Measurements from ENCODE around the gene AFDN.
"Not testable (repeated sequence)": the region's sequence is repeated elsewhere in the genome, so short reads cannot be mapped to it uniquely, and the experiment has no call there.

AFDN gene

GRCh38 chr6:168000198-168001028 lies 173.7 kb downstream of the AFDN start:
- DNase-seq (ENCODE audit: low read depth): no peak

GRCh38 chr6:168001029-168001332 lies 174.3 kb downstream of the AFDN start:
- no peak for DNase-seq (ENCODE audit: low read depth)

DNA sequence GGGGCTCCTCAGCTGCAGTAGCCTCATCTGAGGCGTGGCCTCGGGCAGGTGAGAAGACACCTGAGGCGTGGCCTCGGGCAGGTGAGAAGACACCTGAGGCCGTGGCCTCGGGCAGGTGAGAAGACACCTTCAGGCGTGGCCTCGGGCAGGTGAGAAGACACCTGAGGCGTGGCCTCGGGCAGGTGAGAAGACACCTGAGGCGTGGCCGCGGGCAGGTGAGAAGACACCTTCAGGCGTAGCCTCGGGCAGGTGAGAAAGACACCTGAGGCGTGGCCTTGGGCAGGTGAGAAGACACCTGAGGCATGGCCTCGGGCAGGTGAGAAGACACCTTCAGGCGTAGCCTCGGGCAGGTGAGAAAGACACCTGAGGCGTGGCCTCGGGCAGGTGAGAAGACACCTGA lies 174.8 kb downstream of the AFDN start:
- DNase-seq (ENCODE audit: low read depth): not testable (repeated sequence)

DNA sequence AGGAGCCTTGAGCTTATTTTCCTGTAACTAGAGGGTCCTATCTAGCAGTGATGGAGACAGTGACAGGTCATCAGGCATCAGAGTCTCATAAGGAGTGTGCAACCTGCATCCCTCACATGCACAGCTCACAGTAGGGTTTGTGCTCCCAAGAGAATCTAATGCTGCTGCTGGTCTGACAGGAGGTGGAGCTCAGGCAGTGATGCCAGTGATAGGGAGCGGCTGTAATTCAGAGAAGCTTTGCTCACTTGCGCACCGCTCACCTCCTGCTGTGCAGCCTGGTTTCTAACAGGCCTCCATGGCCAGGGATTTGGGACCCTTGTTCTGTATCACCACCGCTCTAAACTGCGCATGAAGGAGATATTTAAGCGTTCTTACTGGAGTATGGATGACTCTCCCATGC lies 176.1 kb downstream of the AFDN start:
- DNase-seq (ENCODE audit: low read depth): no peak

GRCh38 chr6:168004023-168004422 lies 177.3 kb downstream of the AFDN start:
- DNase-seq (ENCODE audit: low read depth): no peak

DNA sequence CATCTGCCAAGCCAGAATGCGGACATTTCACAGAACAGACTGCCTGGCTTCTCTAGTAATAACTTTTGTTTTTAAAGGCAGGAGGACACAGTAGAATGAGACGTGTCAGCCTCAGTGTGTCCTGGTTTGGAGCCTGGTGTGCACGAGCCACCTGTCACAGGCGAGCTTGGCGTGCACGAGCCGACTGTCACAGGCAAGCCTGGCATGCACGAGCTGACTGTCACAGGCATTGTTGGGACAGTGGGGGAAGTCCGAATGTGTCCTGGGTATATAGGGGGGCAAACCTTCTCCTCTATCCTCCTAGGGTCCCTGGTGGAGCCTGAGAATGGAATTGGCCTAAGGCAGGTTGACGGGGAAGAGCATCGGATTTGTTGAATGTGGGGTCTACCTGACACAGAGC lies 178.2 kb downstream of the AFDN start:
- no peak for DNase-seq (ENCODE audit: low read depth)

DNA sequence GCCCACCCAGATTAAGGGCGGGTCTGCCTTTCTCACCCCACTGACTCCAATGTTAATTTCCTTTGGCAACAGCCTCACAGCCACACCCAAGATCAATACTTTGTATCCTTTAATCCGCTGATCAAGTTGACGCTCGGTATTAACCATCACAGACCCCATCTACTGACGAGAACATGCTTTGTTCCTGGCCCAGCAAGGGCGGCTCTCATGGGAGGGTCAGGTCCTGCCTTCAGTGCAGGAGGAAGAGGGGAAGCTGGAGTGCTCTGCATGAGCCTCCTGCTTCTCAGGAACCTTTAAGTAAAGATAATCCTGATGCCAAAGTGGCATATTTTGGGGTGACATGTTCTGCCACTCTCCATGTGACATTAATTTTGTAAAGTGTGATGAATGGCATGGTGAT lies 179.1 kb downstream of the AFDN start:
- DNase-seq (ENCODE audit: low read depth): no peak

GRCh38 chr6:168007592-168008338 lies 181.1 kb downstream of the AFDN start:
- no peak for DNase-seq (ENCODE audit: low read depth)

DNA sequence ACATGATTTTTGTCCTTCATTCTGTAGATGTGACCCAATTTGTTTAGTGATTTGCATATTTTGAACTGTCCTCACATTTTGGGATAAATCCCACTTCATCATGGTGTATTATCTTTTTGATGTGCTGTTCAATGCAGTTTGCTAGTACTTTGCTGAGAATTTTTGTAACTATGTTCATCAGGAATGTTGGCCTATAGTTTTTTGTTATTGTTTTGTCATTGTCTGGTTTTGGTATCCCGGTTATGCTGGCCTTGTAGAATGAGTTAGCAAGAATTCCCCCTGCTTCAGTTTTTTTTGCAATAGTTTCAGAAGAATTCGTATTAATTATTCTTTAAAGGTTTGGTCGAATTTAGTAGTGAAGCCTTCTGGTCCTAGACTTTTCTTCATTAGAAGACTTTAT lies 182.6 kb downstream of the AFDN start:
- DNase-seq (ENCODE audit: low read depth): no peak

DNA sequence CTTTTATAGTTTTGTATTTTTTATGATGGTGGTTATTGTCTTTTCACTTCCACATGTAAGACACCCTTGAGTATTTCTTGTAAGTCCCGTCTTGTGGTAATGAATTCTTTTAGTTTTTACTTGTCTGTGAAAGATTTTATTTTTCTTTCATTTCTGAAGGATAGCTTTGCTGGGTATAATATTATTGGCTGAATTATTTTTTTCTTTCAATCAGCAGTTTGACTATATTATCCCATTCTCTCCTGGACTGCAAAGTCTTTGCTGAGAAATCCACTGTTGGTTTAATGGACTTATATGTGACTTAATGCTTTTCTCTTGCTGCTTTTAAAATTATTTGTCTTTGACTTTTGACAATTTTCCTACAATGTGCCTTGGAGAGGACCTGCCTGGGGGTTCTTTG lies 184.6 kb downstream of the AFDN start:
- no peak for DNase-seq (ENCODE audit: low read depth)

- DNase-seq (ENCODE audit: low read depth): no peak
Observed at GRCh38 chr6:168012431-168013249, 185.9 kb downstream of the AFDN start.

DNA sequence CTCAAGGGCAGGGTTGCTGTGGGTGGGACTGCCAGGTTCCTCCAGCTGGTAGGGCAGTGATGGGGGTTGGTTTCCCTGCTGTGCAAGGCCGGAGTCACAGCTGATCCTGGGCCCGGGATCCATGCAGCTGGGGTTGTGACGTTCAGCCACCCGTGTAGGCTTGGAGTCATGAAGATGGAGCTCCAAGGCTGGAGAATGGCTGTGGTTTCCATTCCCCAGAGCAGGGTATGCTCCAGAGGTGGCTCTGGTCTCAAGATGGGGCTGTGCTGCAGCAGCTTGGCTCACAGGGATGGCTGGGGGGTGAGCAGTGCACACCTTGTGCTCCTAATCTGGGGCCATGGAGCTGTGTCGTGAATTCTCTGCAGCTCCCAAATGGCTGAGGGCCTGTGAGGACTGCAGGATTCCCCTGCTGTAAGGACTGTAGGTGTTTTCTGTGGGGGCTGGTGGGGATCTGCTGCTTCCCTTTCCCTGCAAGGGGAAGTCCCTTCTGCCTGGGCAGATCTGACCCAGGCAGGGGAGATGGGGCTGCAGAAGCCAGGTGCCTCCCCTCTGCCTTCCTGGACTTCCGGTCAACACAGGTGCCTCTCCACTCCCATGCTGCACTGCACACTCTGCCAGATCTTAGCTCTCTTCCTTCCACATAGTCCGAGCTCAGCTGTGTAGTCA lies 186.7 kb downstream of the AFDN start:
- no peak for DNase-seq (ENCODE audit: low read depth)

DNA sequence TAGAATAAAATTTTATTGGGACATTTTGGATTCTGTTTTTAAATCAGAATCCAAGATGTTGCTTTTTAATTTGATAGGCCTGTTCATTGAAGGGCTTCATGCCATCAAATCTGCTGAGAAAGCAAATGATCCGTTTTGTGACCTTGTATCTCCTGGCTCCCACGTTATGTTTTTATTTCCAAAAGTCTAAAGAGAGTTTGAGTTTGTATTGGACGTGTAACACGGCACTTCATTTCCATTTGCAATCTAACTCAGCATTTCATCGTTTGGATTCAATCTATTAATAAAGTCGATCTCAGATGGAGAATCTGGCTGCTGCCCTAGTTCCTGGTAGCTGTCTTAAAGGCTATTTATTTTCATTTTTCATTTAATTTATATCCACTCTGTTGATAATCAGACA lies 187.7 kb downstream of the AFDN start:
- no peak for DNase-seq (ENCODE audit: low read depth)

DNA sequence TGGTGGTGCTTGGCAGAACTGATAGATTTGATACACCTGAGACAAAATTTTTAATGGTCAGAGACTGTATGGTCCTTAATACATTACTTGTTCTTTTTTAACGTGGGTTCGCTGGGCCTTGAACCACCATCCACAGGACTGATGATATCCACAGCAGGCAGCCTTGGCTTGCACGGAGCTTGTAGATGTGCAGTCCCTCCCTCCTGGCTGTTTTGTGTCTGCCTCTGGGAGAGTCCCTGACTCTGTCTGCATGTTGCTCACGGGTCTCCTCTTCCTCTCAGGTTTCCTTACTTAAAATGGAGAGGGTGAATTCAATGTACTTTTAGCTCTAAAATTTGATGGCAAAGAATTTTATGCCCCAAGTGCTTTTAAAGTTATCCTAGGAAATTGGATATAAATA lies 188.3 kb downstream of the AFDN start:
- no peak for DNase-seq (ENCODE audit: low read depth)

GRCh38 chr6:168015482-168016175 lies 188.9 kb downstream of the AFDN start:
- DNase-seq (ENCODE audit: low read depth): no peak

DNA sequence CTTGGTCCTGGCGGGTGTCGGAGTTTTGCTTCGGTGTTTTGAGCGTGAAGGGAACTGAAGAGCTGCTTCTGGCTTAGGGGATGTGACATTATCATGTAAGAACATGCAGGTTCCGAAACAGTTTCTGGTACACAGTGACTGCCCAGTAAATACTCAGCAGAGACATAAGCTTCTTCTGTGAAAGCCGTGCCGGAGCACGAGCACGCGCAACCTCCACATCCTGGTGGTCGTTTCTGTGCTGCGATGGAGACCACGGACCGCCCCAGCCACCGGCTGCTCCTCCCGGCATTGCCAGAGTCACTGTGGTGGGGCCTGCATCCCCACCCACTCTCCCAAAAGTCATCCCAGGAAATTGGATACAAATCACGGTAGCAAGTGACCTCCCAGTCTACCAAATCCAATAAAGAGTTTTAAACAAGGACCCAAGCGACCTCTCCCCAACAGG lies 189.5 kb downstream of the AFDN start:
- no peak for DNase-seq (ENCODE audit: low read depth)

- no peak for DNase-seq (ENCODE audit: low read depth)
Observed at GRCh38 chr6:168016721-168017525, 190.2 kb downstream of the AFDN start.

- no peak for DNase-seq (ENCODE audit: low read depth)
Observed at GRCh38 chr6:168017629-168018028, 190.9 kb downstream of the AFDN start.

GRCh38 chr6:168018664-168019063 lies 192.0 kb downstream of the AFDN start:
- no peak for DNase-seq (ENCODE audit: low read depth)

DNA sequence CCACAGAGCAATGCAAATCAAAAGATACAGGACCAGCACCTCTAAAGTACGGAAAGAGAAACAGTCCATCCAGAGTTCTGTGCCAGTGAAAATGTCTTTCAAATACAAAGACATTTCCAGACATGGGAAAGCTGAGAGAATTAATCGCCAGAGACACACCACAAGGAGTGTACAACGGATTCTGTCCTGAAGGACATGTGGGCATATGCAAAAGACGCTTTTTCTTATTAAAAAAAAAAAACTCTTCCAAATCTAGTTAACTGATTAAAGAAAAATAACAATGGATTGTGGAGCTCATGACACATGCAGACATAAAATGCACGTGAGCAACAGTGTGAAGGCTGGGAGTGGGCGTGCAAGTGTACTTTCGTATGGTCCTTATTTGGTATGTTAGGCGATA lies 193.5 kb downstream of the AFDN start:
- no peak for DNase-seq (ENCODE audit: low read depth)

DNA sequence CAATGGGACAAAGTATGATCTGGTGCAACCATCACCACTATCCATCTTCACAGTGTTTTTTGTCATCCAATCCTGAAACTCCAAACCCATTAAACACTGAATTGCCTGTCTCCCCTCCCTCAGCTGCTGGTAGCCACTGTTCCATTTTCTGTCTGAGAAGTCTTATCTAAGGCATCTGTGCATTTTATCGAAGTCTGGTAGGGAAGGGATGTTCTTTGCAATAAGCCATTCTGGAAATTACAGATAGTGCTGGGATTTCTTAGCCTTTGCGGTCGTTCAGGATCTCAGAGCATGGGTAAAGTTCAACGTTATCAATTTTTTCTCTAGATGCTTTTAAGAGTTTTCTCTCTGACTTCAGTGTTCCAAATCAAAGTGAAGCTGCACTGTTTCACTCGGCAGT lies 194.9 kb downstream of the AFDN start:
- DNase-seq (ENCODE audit: low read depth): no peak

Data from activated T-cell treated with anti-CD3 and anti-CD28 coated beads for 24 hours (primary cell).